Measurements from ENCODE around the gene ABTB1. TPM values are rescaled to one million over a fixed set of nuclear protein-coding genes. Genes with fewer than 3 reads are reported as not detected.
"Not testable (repeated sequence)": the region's sequence is repeated elsewhere in the genome, so short reads cannot be mapped to it uniquely, and the experiment has no call there.

ABTB1 gene
- total RNA-seq, 2 experiments from 2014 or later, result 4.4 to 14.5 TPM

- no TSS peak for BruUV-seq (replicated peaks)
- TF ChIP-seq CTCF (conservative IDR thresholded peaks at IDR 0.05; ENCODE audit: low read length) (no peak), EZH2phosphoT487 (IDR thresholded peaks at IDR 0.05; ENCODE audit: borderline replicate concordance, low read depth, low read length) (no peak)
- H3K4me3 ChIP-seq (ENCODE audit: low read depth, low read length, poor library complexity, severe bottlenecking), result no peak overlapping the region
- DNase-seq (ENCODE audit: low spot score), result no peak
- no peaks in the 10 kb centered on the region for H3K9me3 ChIP-seq (ENCODE audit: low read length)
- H3K9me2 ChIP-seq (ENCODE audit: insufficient read depth, low read length), result no peaks in the 10 kb centered on the region
- no peaks in the 10 kb centered on the region for H3K79me2 ChIP-seq (ENCODE audit: insufficient read depth, low read depth, low read length)
- H3K4me2 ChIP-seq (ENCODE audit: low read length), result no peak overlapping the region
- peaks cover 7% of the 10 kb centered on the region for H3K4me1 ChIP-seq (ENCODE audit: insufficient read depth, low read length, poor library complexity, severe bottlenecking)
- CTCF ChIA-PET (ENCODE audit: unreplicated experiment), result no interaction called here
- no peaks in the 10 kb centered on the region for H4K20me1 ChIP-seq (ENCODE audit: insufficient read depth, low read length)
- H3K36me3 ChIP-seq (ENCODE audit: insufficient read depth, low read length), result peaks cover 47% of the 10 kb centered on the region
- H3K27ac ChIP-seq (ENCODE audit: low read depth, low read length, poor library complexity, severe bottlenecking), result no peak overlapping the region
- intact Hi-C loops (cut with micrococcal nuclease; ENCODE audit: unreplicated experiment), result no loop called here
- no peak overlapping the region for H2AFZ ChIP-seq (ENCODE audit: low read length)
- POLR2A ChIA-PET, result no interaction called here
Measured at GRCh38 chr3:127702151-127702578, 29.4 kb downstream of the ABTB1 start.

DNA sequence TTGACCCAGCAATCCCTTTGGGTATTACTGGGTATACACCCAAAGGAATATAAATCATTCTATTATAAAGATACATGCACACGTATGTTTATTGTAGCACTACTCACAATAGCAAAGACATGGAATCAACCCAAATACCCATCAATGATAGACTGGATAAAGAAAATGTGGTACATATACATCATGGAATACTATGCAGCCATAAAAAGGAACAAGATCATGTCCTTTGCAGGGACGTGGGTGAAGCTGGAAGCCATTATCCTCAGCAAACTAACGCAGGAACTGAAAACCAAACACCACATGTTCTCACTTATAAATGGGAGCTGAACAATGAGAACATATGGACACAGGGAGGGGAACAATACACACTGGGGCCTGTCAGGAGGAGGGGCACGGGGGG, 32.1 kb downstream of the ABTB1 start:
- H3K4me1 ChIP-seq (ENCODE audit: insufficient read depth, low read length, poor library complexity, severe bottlenecking); H3K27ac ChIP-seq (ENCODE audit: low read depth, low read length, poor library complexity, severe bottlenecking); CTCF ChIA-PET (ENCODE audit: unreplicated experiment); H3K9me3 ChIP-seq (ENCODE audit: low read length); H3K79me2 ChIP-seq (ENCODE audit: insufficient read depth, low read depth, low read length); H3K4me2 ChIP-seq (ENCODE audit: low read length); H4K20me1 ChIP-seq (ENCODE audit: insufficient read depth, low read length); DNase-seq (ENCODE audit: low spot score); BruUV-seq (replicated peaks); H3K9me2 ChIP-seq (ENCODE audit: insufficient read depth, low read length); H2AFZ ChIP-seq (ENCODE audit: low read length); H3K4me3 ChIP-seq (ENCODE audit: low read depth, low read length, poor library complexity, severe bottlenecking); intact Hi-C loops (cut with micrococcal nuclease; ENCODE audit: unreplicated experiment): not testable (repeated sequence)
- POLR2A ChIA-PET, result interaction anchor here (1.0 kb wide), 1 partner anchor 22 kb away, joined by 3 read pairs; no protein-coding TSS in a partner anchor
- H3K36me3 ChIP-seq (ENCODE audit: insufficient read depth, low read length), result peaks cover 56% of the 10 kb centered on the region

DNA sequence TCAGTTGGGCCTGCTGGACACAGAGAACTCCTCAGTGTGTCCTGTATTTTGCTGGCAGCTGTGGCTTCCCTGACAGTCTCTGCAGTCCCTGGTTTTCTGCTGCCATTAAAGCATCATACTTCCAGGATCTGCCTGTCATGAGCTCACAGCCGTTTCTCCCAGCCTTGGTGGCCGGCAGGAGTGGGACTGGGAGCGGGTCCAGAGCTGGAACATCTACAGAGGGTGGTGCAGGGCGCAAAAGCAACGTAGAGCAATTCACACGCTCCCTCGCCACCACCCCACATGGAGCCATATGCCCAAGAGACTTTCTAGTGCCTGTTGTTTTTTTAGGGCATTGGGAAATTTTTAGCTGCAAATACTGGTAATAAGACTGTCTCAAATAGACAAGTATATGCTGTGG, 33.6 kb downstream of the ABTB1 start:
- POLR2A ChIA-PET, result interaction anchor here (0.5 kb wide), 1 partner anchor 37 kb away, joined by 5 read pairs; no protein-coding TSS in a partner anchor
- H3K79me2 ChIP-seq (ENCODE audit: insufficient read depth, low read depth, low read length), result no peaks in the 10 kb centered on the region
- H3K9me3 ChIP-seq (ENCODE audit: low read length), result no peaks in the 10 kb centered on the region
- H3K36me3 ChIP-seq (ENCODE audit: insufficient read depth, low read length), result peaks cover 61% of the 10 kb centered on the region
- no peak overlapping the region for H2AFZ ChIP-seq (ENCODE audit: low read length)
- H4K20me1 ChIP-seq (ENCODE audit: insufficient read depth, low read length), result no peaks in the 10 kb centered on the region
- intact Hi-C loops (cut with micrococcal nuclease; ENCODE audit: unreplicated experiment), result no loop called here
- DNase-seq (ENCODE audit: low spot score), result no peak
- no peaks in the 10 kb centered on the region for H3K4me1 ChIP-seq (ENCODE audit: insufficient read depth, low read length, poor library complexity, severe bottlenecking)
- H3K4me2 ChIP-seq (ENCODE audit: low read length), result no peak overlapping the region
- no peak overlapping the region for H3K4me3 ChIP-seq (ENCODE audit: low read depth, low read length, poor library complexity, severe bottlenecking)
- BruUV-seq (replicated peaks), result no TSS peak
- CTCF ChIA-PET (ENCODE audit: unreplicated experiment), result no interaction called here
- H3K9me2 ChIP-seq (ENCODE audit: insufficient read depth, low read length), result no peaks in the 10 kb centered on the region
- H3K27ac ChIP-seq (ENCODE audit: low read depth, low read length, poor library complexity, severe bottlenecking), result no peak overlapping the region
- TF ChIP-seq CTCF (conservative IDR thresholded peaks at IDR 0.05; ENCODE audit: low read length) (no peak), EZH2phosphoT487 (IDR thresholded peaks at IDR 0.05; ENCODE audit: borderline replicate concordance, low read depth, low read length) (no peak)

Measured in OCI-LY7 (cell line).